WTC11 (cell line): ENCODE measurements around the gene RAI1. TPM values are rescaled to one million over a fixed set of nuclear protein-coding genes. Genes with fewer than 3 reads are reported as not detected.

Experiments used
- ATAC-seq: fragments of 200-7000 bp; cut with Tn5 transposase; 2 replicates; pipeline ENCODE4 v1.10.0; 2021; ENCODE audit warnings: mild to moderate bottlenecking, moderate library complexity
- CTCF ChIA-PET: fragments of 300-600 bp; sonication (Branson Sonifier 250); formaldehyde crosslinking; loops from one replicate; lab custom pipeline; 2021; ENCODE audit warnings: antibody characterized with exemption; lab: Charles Lee
- POLR2A ChIA-PET: fragments of 350-600 bp; sonication (Branson Sonifier 250); formaldehyde crosslinking; loops from one replicate; lab custom pipeline; 2021; ENCODE audit warnings: antibody characterized with exemption; lab: Charles Lee
- DNase-seq: peaks from one replicate; pipeline ENCODE4 v3.0.0; 2021; ENCODE audit warnings: low spot score
- H3K27ac Mint-ChIP-seq: 2 replicates; pipeline ENCODE4 v1.8.0; 2021; ENCODE audit warnings: mixed read lengths
- H3K27me3 Mint-ChIP-seq: 2 replicates; pipeline ENCODE4 v1.8.0; 2021; ENCODE audit warnings: low read depth, mild to moderate bottlenecking, moderate library complexity, mixed read lengths
- H3K36me3 Mint-ChIP-seq: 2 replicates; pipeline ENCODE4 v1.8.0; 2021; ENCODE audit warnings: mixed read lengths
- H3K4me1 Mint-ChIP-seq: 2 replicates; pipeline ENCODE4 v1.8.0; 2022; ENCODE audit warnings: mixed read lengths
- H3K4me3 Mint-ChIP-seq: 2 replicates; pipeline ENCODE4 v1.8.0; 2021; ENCODE audit warnings: mild to moderate bottlenecking, moderate library complexity, mixed read lengths
- H3K9me3 Mint-ChIP-seq: 2 replicates; pipeline ENCODE4 v1.8.0; 2021; ENCODE audit warnings: mixed read lengths
- CREB1 ChIP-seq: sonication (generic); formaldehyde crosslinking; IDR thresholded peaks from 2 replicates; pipeline ENCODE4 v1.8.0; 2023; ENCODE audit warnings: mild to moderate bottlenecking, missing genetic modification reagents
- E2F5 ChIP-seq: sonication (generic); formaldehyde crosslinking; IDR thresholded peaks from 2 replicates; pipeline ENCODE4 v1.8.1; 2022; ENCODE audit warnings: mild to moderate bottlenecking, moderate library complexity, missing genetic modification reagents
- ELF4 ChIP-seq: sonication (generic); formaldehyde crosslinking; IDR thresholded peaks from 2 replicates; pipeline ENCODE4 v1.8.1; 2022; ENCODE audit warnings: low read depth, mild to moderate bottlenecking, moderate library complexity, missing genetic modification reagents
- FOXP4 ChIP-seq: sonication (generic); formaldehyde crosslinking; IDR thresholded peaks from 2 replicates; pipeline ENCODE4 v1.8.0; 2022; ENCODE audit warnings: mild to moderate bottlenecking, missing genetic modification reagents
- HMGA2 ChIP-seq: fragments of 250-450 bp; sonication (Bioruptor Pico); IDR thresholded peaks from 2 replicates; pipeline ENCODE4 v1.4.0; 2021; ENCODE audit warnings: mild to moderate bottlenecking, moderate library complexity
- NFE2L1 ChIP-seq: sonication (generic); formaldehyde crosslinking; IDR thresholded peaks from 2 replicates; pipeline ENCODE4 v1.8.1; 2023; ENCODE audit warnings: missing genetic modification reagents
- SMAD4 ChIP-seq: sonication (generic); formaldehyde crosslinking; IDR thresholded peaks from 2 replicates; pipeline ENCODE4 v1.8.0; 2022; ENCODE audit warnings: mild to moderate bottlenecking, missing genetic modification reagents
- SP1 ChIP-seq: sonication (generic); formaldehyde crosslinking; conservative IDR thresholded peaks from 2 replicates; pipeline ENCODE4 v1.8.1; 2022; ENCODE audit warnings: missing genetic modification reagents
- TCF7 ChIP-seq: sonication (generic); formaldehyde crosslinking; IDR thresholded peaks from 2 replicates; pipeline ENCODE4 v1.8.0; 2022; ENCODE audit warnings: mild to moderate bottlenecking, low read depth, missing genetic modification reagents, moderate library complexity
- TEAD1 ChIP-seq: sonication (generic); formaldehyde crosslinking; IDR thresholded peaks from 2 replicates; pipeline ENCODE4 v1.8.0; 2022; ENCODE audit warnings: mild to moderate bottlenecking, missing genetic modification reagents
- TP53 ChIP-seq: sonication (generic); formaldehyde crosslinking; IDR thresholded peaks from 2 replicates; pipeline ENCODE4 v1.8.1; 2023; ENCODE audit warnings: mild to moderate bottlenecking, missing genetic modification reagents
- ZNF232 ChIP-seq: sonication (generic); formaldehyde crosslinking; IDR thresholded peaks from 2 replicates; pipeline ENCODE4 v1.8.0; 2022; ENCODE audit warnings: mild to moderate bottlenecking, missing genetic modification reagents
- ZNF263 ChIP-seq: sonication (generic); formaldehyde crosslinking; IDR thresholded peaks from 2 replicates; pipeline ENCODE4 v1.8.1; 2022; ENCODE audit warnings: low read depth, mild to moderate bottlenecking, moderate library complexity, missing genetic modification reagents
- ZNF671 ChIP-seq: fragments of 250-450 bp; sonication (Bioruptor Pico); IDR thresholded peaks from 2 replicates; pipeline ENCODE4 v1.8.0; 2021; ENCODE audit warnings: mild to moderate bottlenecking
- total RNA-seq: library from RNA; stranded (reverse); gene quantifications from 3 replicates; pipeline ENCODE4 v1.2.3, GENCODE V29; 2021
- TF ChIP-seq, protein P1 (sequence below): fragments of 250-450 bp; sonication (Bioruptor Pico); conservative IDR thresholded peaks from 2 replicates; pipeline ENCODE4 v1.9.0; 2021; ENCODE audit warnings: mild to moderate bottlenecking
- TF ChIP-seq, protein P2 (sequence below): sonication (generic); formaldehyde crosslinking; IDR thresholded peaks from 2 replicates; pipeline ENCODE4 v1.8.1; 2022; ENCODE audit warnings: missing genetic modification reagents, borderline replicate concordance
- TF ChIP-seq, protein P3 (sequence below): sonication (generic); formaldehyde crosslinking; IDR thresholded peaks from 2 replicates; pipeline ENCODE4 v1.8.1; 2022; ENCODE audit warnings: low read depth, mild to moderate bottlenecking, moderate library complexity, missing genetic modification reagents, borderline replicate concordance
- TF ChIP-seq, protein P4 (sequence below): fragments of 250-450 bp; sonication (Bioruptor Pico); IDR thresholded peaks from 2 replicates; pipeline ENCODE4 v1.8.0; 2021; ENCODE audit warnings: mild to moderate bottlenecking

RAI1 gene
- total RNA-seq, 1 experiment from 2014 or later: 12.7 TPM

DNA sequence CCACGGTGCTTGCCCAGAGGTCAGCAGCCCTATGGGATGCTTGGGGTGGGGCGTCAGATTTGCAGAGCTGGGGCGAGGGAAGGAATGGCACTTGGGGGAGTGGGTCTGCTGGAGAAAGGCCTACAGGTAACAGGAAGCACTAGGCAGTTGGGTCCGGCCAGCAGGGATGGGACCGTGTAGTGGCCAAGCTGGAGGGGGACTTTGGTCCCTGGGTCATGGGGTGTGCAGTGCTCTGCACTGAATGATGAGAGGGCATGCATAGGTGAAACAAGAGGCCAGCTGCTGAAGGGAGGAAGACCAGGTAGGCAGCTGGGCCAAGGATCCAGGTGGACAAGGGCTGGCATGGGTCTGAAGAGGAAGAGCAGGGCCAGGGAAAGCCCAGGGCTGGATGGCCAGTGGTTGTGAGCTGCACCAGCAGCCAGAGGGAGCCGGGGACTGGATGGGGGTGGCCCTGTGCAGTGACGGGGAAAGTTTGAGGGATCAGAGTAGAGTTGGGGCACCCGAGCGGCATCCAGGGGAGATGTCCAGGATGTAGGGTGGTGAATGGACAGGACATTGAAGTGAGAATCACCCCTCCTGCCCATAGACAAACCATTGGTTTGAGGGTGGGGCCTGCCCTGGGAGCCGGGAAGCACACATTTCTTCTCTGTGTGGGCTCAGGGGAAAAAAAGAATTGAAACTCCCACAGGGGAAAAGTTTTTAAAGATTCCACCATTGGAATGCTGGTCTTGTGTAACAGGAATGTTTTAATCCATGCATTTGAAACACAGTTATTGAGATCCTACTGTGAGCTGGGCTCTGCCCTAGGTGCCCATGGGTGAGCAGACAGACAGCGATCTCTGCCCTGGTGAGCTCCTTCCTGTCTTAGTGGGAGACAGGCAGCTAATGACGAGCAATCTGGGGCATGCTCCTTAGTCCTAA is 25.1 kb downstream of the RAI1 start:
- POLR2A ChIA-PET: no interaction called here
- no peak for TF ChIP-seq ZNF671
- TF ChIP-seq, protein P1, sequence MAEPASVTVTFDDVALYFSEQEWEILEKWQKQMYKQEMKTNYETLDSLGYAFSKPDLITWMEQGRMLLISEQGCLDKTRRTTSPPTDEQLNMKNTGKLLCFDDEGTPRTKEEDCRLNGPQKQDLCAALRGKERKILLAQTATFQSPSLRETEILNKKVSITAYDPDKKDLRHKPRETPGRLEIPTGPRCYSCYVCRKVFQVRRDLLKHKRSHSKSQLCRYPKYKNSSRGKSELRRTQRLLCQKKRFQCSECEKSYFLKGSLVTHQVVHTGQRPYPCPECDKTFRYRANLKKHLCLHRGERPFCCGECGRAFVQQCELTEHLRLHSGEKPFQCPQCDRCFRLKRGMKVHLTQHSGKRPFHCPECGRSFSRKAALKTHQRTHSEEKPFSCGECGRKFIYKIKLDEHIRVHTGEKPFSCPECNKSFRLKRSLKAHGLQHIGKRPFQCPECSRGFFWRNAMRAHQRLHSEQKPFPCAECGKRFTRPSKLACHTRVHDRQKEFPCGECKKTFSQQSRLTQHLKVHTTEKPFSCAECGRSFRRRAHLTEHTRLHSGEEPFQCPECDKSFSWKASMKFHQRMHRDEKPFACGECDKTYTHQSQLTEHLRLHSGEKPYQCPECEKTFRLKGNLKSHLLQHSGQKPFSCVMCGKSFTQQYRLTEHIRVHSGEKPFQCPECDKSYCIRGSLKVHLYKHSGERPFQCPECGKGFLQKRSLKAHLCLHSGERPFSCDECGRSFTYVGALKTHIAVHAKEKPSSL (CRISPR knock-in tag): no peak
- TF ChIP-seq HMGA2 (CRISPR knock-in tag): no peak
- no peak for TF ChIP-seq SP1 (CRISPR knock-in tag)
- no peak for TF ChIP-seq E2F5
- no peak for TF ChIP-seq CREB1
- no peak for TF ChIP-seq TEAD1 (CRISPR knock-in tag)
- TF ChIP-seq TCF7 (CRISPR knock-in tag): no peak
- TF ChIP-seq, protein P2, sequence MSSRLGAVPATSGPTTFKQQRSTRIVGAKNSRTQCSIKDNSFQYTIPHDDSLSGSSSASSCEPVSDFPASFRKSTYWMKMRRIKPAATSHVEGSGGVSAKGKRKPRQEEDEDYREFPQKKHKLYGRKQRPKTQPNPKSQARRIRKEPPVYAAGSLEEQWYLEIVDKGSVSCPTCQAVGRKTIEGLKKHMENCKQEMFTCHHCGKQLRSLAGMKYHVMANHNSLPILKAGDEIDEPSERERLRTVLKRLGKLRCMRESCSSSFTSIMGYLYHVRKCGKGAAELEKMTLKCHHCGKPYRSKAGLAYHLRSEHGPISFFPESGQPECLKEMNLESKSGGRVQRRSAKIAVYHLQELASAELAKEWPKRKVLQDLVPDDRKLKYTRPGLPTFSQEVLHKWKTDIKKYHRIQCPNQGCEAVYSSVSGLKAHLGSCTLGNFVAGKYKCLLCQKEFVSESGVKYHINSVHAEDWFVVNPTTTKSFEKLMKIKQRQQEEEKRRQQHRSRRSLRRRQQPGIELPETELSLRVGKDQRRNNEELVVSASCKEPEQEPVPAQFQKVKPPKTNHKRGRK (CRISPR knock-in tag): no peak
- no peak for TF ChIP-seq ZNF232
- no peak for TF ChIP-seq TP53 (CRISPR knock-in tag)
- TF ChIP-seq FOXP4 (CRISPR knock-in tag): no peak
- TF ChIP-seq SMAD4: no peak
- TF ChIP-seq, protein P3, sequence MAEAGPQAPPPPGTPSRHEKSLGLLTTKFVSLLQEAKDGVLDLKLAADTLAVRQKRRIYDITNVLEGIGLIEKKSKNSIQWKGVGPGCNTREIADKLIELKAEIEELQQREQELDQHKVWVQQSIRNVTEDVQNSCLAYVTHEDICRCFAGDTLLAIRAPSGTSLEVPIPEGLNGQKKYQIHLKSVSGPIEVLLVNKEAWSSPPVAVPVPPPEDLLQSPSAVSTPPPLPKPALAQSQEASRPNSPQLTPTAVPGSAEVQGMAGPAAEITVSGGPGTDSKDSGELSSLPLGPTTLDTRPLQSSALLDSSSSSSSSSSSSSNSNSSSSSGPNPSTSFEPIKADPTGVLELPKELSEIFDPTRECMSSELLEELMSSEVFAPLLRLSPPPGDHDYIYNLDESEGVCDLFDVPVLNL (CRISPR knock-in tag): no peak
- TF ChIP-seq, all 79 proteins: peak for 0
- no peak for DNase-seq
- Mint-ChIP-seq H3K4me3 (no peak overlapping the region), H3K4me1 (peaks cover 42% of the 10 kb centered on the region), H3K9me3 (no peaks in the 10 kb centered on the region), H3K27ac (no peak overlapping the region), H3K27me3 (peaks cover 89% of the 10 kb centered on the region), H3K36me3 (no peaks in the 10 kb centered on the region)
- CTCF ChIA-PET: interaction anchor here (0.6 to 1.7 kb wide), 14 partner anchors 12 to 278 kb away, joined by 3 to 9 read pairs (median 4); no protein-coding TSS in a partner anchor
- ATAC-seq: no peak

- Mint-ChIP-seq H3K27ac (no peak overlapping the region), H3K27me3 (peaks cover 81% of the 10 kb centered on the region), H3K9me3 (no peaks in the 10 kb centered on the region), H3K36me3 (no peaks in the 10 kb centered on the region), H3K4me3 (no peak overlapping the region), H3K4me1 (peaks cover 42% of the 10 kb centered on the region)
- TF ChIP-seq ELF4 (no peak), ZNF263 (CRISPR knock-in tag) (no peak), ZNF232 (no peak), NFE2L1 (CRISPR knock-in tag) (no peak)
- TF ChIP-seq, protein P4, sequence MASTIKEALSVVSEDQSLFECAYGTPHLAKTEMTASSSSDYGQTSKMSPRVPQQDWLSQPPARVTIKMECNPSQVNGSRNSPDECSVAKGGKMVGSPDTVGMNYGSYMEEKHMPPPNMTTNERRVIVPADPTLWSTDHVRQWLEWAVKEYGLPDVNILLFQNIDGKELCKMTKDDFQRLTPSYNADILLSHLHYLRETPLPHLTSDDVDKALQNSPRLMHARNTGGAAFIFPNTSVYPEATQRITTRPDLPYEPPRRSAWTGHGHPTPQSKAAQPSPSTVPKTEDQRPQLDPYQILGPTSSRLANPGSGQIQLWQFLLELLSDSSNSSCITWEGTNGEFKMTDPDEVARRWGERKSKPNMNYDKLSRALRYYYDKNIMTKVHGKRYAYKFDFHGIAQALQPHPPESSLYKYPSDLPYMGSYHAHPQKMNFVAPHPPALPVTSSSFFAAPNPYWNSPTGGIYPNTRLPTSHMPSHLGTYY (CRISPR knock-in tag): no peak
- DNase-seq (no peak), ATAC-seq (no peak)
- ChIA-PET CTCF (no interaction called here), POLR2A (no interaction called here)
Measured at GRCh38 chr17:17708295-17708694, 27.0 kb downstream of the RAI1 start.
